Right ventricle myocardium superior (tissue), 1 donor: ENCODE data around the gene CPZ. TPM values are rescaled to one million over a fixed set of nuclear protein-coding genes. Genes with fewer than 3 reads are reported as not detected.

Experiments
- ATAC-seq: fragments of 200-7000 bp; cut with Tn5 transposase; one replicate; pipeline ENCODE4 v1.9.1; 2020; ENCODE audit warnings: mild to moderate bottlenecking; ENCODE audit not compliant: poor library complexity
- DNase-seq: peaks from one replicate; pipeline ENCODE4 v3.0.0-alpha.2; 2020
- intact Hi-C: fragments of 100-400 bp; cut with DNase I; formaldehyde crosslinking; loops from one replicate; pipeline ENCODE4 v1.11.2; 2022
- total RNA-seq: library from RNA; stranded (reverse); fragmentation: NEBNext Ultra II Directional; extraction: Animal tissue kit (Norgen Biotek cat#: 25700); gene quantifications from one replicate; pipeline ENCODE4 v1.2.1, GENCODE V29; 2021
- donor health status: DM: no; HTN: yes; CAD: no; lungs with severe emphysema.

CPZ gene
- total RNA-seq, 1 donor from 2014 or later = not detected

GRCh38 chr4:8554555-8555100 is 37.9 kb upstream of the CPZ start:
- DNase-seq = no peak
- no peak for ATAC-seq
- intact Hi-C loops = no loop called here

GRCh38 chr4:8555716-8556115 is 36.8 kb upstream of the CPZ start:
- no peak for ATAC-seq
- no peak for DNase-seq
- intact Hi-C loops = no loop called here

GRCh38 chr4:8556341-8557150 is 36.0 kb upstream of the CPZ start:
- ATAC-seq = no peak
- intact Hi-C loops = no loop called here

GRCh38 chr4:8557151-8558076 is 35.2 kb upstream of the CPZ start:
- DNase-seq = no peak
- ATAC-seq = no peak
- intact Hi-C loops = no loop called here

More at GRCh38 chr4:8556341-8557150, 36.0 kb upstream of the CPZ start:
- DNase-seq = no peak

- intact Hi-C loops = no loop called here
- ATAC-seq (no peak), DNase-seq (no peak)
Measured at GRCh38 chr4:8558080-8558960, 34.2 kb upstream of the CPZ start.

GRCh38 chr4:8559011-8559410 is 33.6 kb upstream of the CPZ start:
- ATAC-seq = no peak

GRCh38 chr4:8559524-8560264 is 32.9 kb upstream of the CPZ start:
- intact Hi-C loops = no loop called here
- no peak for DNase-seq
- ATAC-seq = no peak

More at GRCh38 chr4:8559011-8559410, 33.6 kb upstream of the CPZ start:
- DNase-seq = no peak
- intact Hi-C loops = no loop called here

GRCh38 chr4:8560265-8561047 is 32.1 kb upstream of the CPZ start:
- intact Hi-C loops = no loop called here
- ATAC-seq = no peak
- no peak for DNase-seq

GRCh38 chr4:8564595-8564994 is 28.0 kb upstream of the CPZ start:
- ATAC-seq (no peak), DNase-seq (no peak)
- intact Hi-C loops = no loop called here

GRCh38 chr4:8568068-8568668 is 24.4 kb upstream of the CPZ start:
- intact Hi-C loops = no loop called here
- ATAC-seq (no peak), DNase-seq (no peak)

GRCh38 chr4:8570201-8570600 is 22.4 kb upstream of the CPZ start:
- ATAC-seq = no peak
- intact Hi-C loops = no loop called here
- no peak for DNase-seq

GRCh38 chr4:8571702-8572685 is 20.6 kb upstream of the CPZ start:
- DNase-seq = no peak
- ATAC-seq = no peak
- intact Hi-C loops = no loop called here

GRCh38 chr4:8573266-8573665 is 19.3 kb upstream of the CPZ start:
- no peak for ATAC-seq
- DNase-seq = no peak
- intact Hi-C loops = no loop called here

GRCh38 chr4:8574796-8575370 is 17.7 kb upstream of the CPZ start:
- no peak for ATAC-seq
- no peak for DNase-seq
- intact Hi-C loops = no loop called here

- no peak for ATAC-seq
- intact Hi-C loops = no loop called here
Measured at GRCh38 chr4:8575457-8575856, 17.1 kb upstream of the CPZ start.

More at GRCh38 chr4:8575457-8575856, 17.1 kb upstream of the CPZ start:
- no peak for DNase-seq
